Measurements from ENCODE around the gene CCL23.

Gene CCL23

GRCh38 chr17:36055921-36056520, 38.2 kb upstream of the CCL23 start:
- DNase-seq (ENCODE audit: low read depth) = no peak

GRCh38 chr17:36055171-36055570, 37.4 kb upstream of the CCL23 start:
- TF ChIP-seq CTCF (conservative IDR thresholded peaks at IDR 0.05; ENCODE audit: low read length) = no peak
- no peak overlapping the region for H3K4me3 ChIP-seq (ENCODE audit: low read length)
- no peak for DNase-seq (ENCODE audit: low read depth)

More at GRCh38 chr17:36055921-36056520, 38.2 kb upstream of the CCL23 start:
- TF ChIP-seq CTCF (conservative IDR thresholded peaks at IDR 0.05; ENCODE audit: low read length) = no peak
- H3K4me3 ChIP-seq (ENCODE audit: low read length) = no peak overlapping the region

- DNase-seq (ENCODE audit: low read depth) = no peak
- TF ChIP-seq CTCF (conservative IDR thresholded peaks at IDR 0.05; ENCODE audit: low read length) = no peak
- H3K4me3 ChIP-seq (ENCODE audit: low read length) = no peak overlapping the region
Observed at GRCh38 chr17:36049643-36050042, 31.9 kb upstream of the CCL23 start.

- H3K4me3 ChIP-seq (ENCODE audit: low read length) = no peak overlapping the region
- DNase-seq (ENCODE audit: low read depth) = no peak
- TF ChIP-seq CTCF (conservative IDR thresholded peaks at IDR 0.05; ENCODE audit: low read length) = no peak
Observed at GRCh38 chr17:36048066-36048465, 30.3 kb upstream of the CCL23 start.

- H3K4me3 ChIP-seq (ENCODE audit: low read length) = no peak overlapping the region
- no peak for TF ChIP-seq CTCF (conservative IDR thresholded peaks at IDR 0.05; ENCODE audit: low read length)
- DNase-seq (ENCODE audit: low read depth) = no peak
Observed at GRCh38 chr17:36036235-36036634, 18.5 kb upstream of the CCL23 start.

GRCh38 chr17:36034127-36034526, 16.4 kb upstream of the CCL23 start:
- no peak for DNase-seq (ENCODE audit: low read depth)
- H3K4me3 ChIP-seq (ENCODE audit: low read length) = no peak overlapping the region
- no peak for TF ChIP-seq CTCF (conservative IDR thresholded peaks at IDR 0.05; ENCODE audit: low read length)

- H3K4me3 ChIP-seq (ENCODE audit: low read length) = no peak overlapping the region
- DNase-seq (ENCODE audit: low read depth) = no peak
- no peak for TF ChIP-seq CTCF (conservative IDR thresholded peaks at IDR 0.05; ENCODE audit: low read length)
Observed at GRCh38 chr17:36030956-36031355, 13.2 kb upstream of the CCL23 start.

Data from AG10803 (cell line).